ENCODE data around the gene FBXL17.

Gene FBXL17

GRCh38 chr5:107868650-107869409 lies 513.1 kb downstream of the FBXL17 start:
- DNase-seq (ENCODE audit: low read depth) = no peak
- H3K4me3 ChIP-seq (ENCODE audit: low read depth, low read length) = no peak overlapping the region
- TF ChIP-seq CTCF (IDR thresholded peaks at IDR 0.05; ENCODE audit: control insufficient read depth, extremely low read depth, insufficient read depth) = no peak

- no peak for DNase-seq (ENCODE audit: low read depth)
- TF ChIP-seq CTCF (IDR thresholded peaks at IDR 0.05; ENCODE audit: control insufficient read depth, extremely low read depth, insufficient read depth) = no peak
- H3K4me3 ChIP-seq (ENCODE audit: low read depth, low read length) = no peak overlapping the region
These were observed 514.6 kb downstream of the FBXL17 start for GRCh38 chr5:107867266-107867665.

GRCh38 chr5:107864793-107865192 lies 517.1 kb downstream of the FBXL17 start:
- TF ChIP-seq CTCF (IDR thresholded peaks at IDR 0.05; ENCODE audit: control insufficient read depth, extremely low read depth, insufficient read depth) = no peak
- no peak overlapping the region for H3K4me3 ChIP-seq (ENCODE audit: low read depth, low read length)
- no peak for DNase-seq (ENCODE audit: low read depth)

GRCh38 chr5:107863125-107863524 lies 518.8 kb downstream of the FBXL17 start:
- TF ChIP-seq CTCF (IDR thresholded peaks at IDR 0.05; ENCODE audit: control insufficient read depth, extremely low read depth, insufficient read depth) = no peak
- no peak for DNase-seq (ENCODE audit: low read depth)
- H3K4me3 ChIP-seq (ENCODE audit: low read depth, low read length) = no peak overlapping the region

- TF ChIP-seq CTCF (IDR thresholded peaks at IDR 0.05; ENCODE audit: control insufficient read depth, extremely low read depth, insufficient read depth) = no peak
- no peak overlapping the region for H3K4me3 ChIP-seq (ENCODE audit: low read depth, low read length)
- DNase-seq (ENCODE audit: low read depth) = no peak
These were observed 520.3 kb downstream of the FBXL17 start for GRCh38 chr5:107861565-107861964.

GRCh38 chr5:107860044-107860443 lies 521.9 kb downstream of the FBXL17 start:
- TF ChIP-seq CTCF (IDR thresholded peaks at IDR 0.05; ENCODE audit: control insufficient read depth, extremely low read depth, insufficient read depth) = no peak

GRCh38 chr5:107858788-107859187 lies 523.1 kb downstream of the FBXL17 start:
- no peak for TF ChIP-seq CTCF (IDR thresholded peaks at IDR 0.05; ENCODE audit: control insufficient read depth, extremely low read depth, insufficient read depth)
- no peak for DNase-seq (ENCODE audit: low read depth)
- H3K4me3 ChIP-seq (ENCODE audit: low read depth, low read length) = no peak overlapping the region

More at GRCh38 chr5:107860044-107860443, 521.9 kb downstream of the FBXL17 start:
- no peak overlapping the region for H3K4me3 ChIP-seq (ENCODE audit: low read depth, low read length)
- DNase-seq (ENCODE audit: low read depth) = no peak
